Ovary (tissue), 3 donors: ENCODE measurements around the gene XRCC6.
"Not testable (repeated sequence)": the region's sequence is repeated elsewhere in the genome, so short reads cannot be mapped to it uniquely, and the experiment has no call there.

Source experiments
- CTCF ChIP-seq, 3 donors: fragments of 450-650 bp in 2 of 3; fragments of 200-600 bp in 1 of 3; IDR thresholded peaks; one replicate each; pipeline versions ENCODE4 v1.5.1 to v1.8.0; 2016 to 2022; ENCODE audit warnings: antibody characterized with exemption in 3 of 3, mild to moderate bottlenecking in 1 of 3
- POLR2A ChIP-seq: fragments of 450-650 bp; IDR thresholded peaks from one replicate; pipeline ENCODE4 v1.6.1; 2017; ENCODE audit warnings: antibody characterized with exemption, mild to moderate bottlenecking, moderate library complexity
- donor health status: DM: no; HTN: no; CAD: no.

GRCh38 chr22:41637623-41638022 lies 16.5 kb downstream of the XRCC6 start:
- TF ChIP-seq CTCF (IDR thresholded peaks at IDR 0.05); POLR2A: not testable (repeated sequence)
